Hematopoietic multipotent progenitor cell treated with erythropoietin and hydrocortisone succinate and interleukin-3 and kit ligand, for 17 days (in vitro differentiated cells): ENCODE results near the gene ALPP.
"Not testable (repeated sequence)": the region's sequence is repeated elsewhere in the genome, so short reads cannot be mapped to it uniquely, and the experiment has no call there.

Source experiments
- DNase-seq: peaks from one replicate; pipeline ENCODE4 v3.0.0-alpha.2; 2015; ENCODE audit warnings: low spot score

Gene ALPP

GRCh38 chr2:232381204-232382031, 2.9 kb downstream of the ALPP start:
- DNase-seq, result not testable (repeated sequence)

- DNase-seq, result no peak
These were observed 4.0 kb downstream of the ALPP start for GRCh38 chr2:232382331-232383225.

- no peak for DNase-seq
These were observed 5.9 kb downstream of the ALPP start for GRCh38 chr2:232384466-232384865.

GRCh38 chr2:232385058-232385457, 6.5 kb downstream of the ALPP start:
- DNase-seq, result not testable (repeated sequence)

GRCh38 chr2:232385660-232386489, 7.3 kb downstream of the ALPP start:
- no peak for DNase-seq

GRCh38 chr2:232386490-232386739, 7.9 kb downstream of the ALPP start:
- no peak for DNase-seq

- DNase-seq, result no peak
These were observed 8.3 kb downstream of the ALPP start for GRCh38 chr2:232386740-232387450.

- no peak for DNase-seq
These were observed 9.1 kb downstream of the ALPP start for GRCh38 chr2:232387451-232388171.

- DNase-seq, result no peak
These were observed 9.9 kb downstream of the ALPP start for GRCh38 chr2:232388324-232388891.

- no peak for DNase-seq
These were observed 10.8 kb downstream of the ALPP start for GRCh38 chr2:232389327-232389726.

- DNase-seq, result no peak
These were observed 12.1 kb downstream of the ALPP start for GRCh38 chr2:232390661-232391060.

GRCh38 chr2:232393556-232393955, 15.0 kb downstream of the ALPP start:
- DNase-seq, result no peak

GRCh38 chr2:232394431-232394830, 15.9 kb downstream of the ALPP start:
- not testable (repeated sequence) for DNase-seq

- DNase-seq, result no peak
These were observed 17.0 kb downstream of the ALPP start for GRCh38 chr2:232395586-232395985.

- DNase-seq, result no peak
These were observed 18.1 kb downstream of the ALPP start for GRCh38 chr2:232396683-232397082.

GRCh38 chr2:232398293-232399034, 19.9 kb downstream of the ALPP start:
- no peak for DNase-seq

GRCh38 chr2:232400256-232401015, 21.9 kb downstream of the ALPP start:
- DNase-seq, result no peak

GRCh38 chr2:232402518-232402917, 24.0 kb downstream of the ALPP start:
- no peak for DNase-seq

- DNase-seq, result no peak
These were observed 27.5 kb downstream of the ALPP start for GRCh38 chr2:232405943-232406510.
